ENCODE results near the gene MTMR4.

The MTMR4 gene

GRCh38 chr17:58539698-58540097, 25.3 kb upstream of the MTMR4 start:
- TF ChIP-seq CTCF (IDR thresholded peaks at IDR 0.05; ENCODE audit: low read depth, low read length, missing control alignments), result no peak
- no peak overlapping the region for H3K27ac ChIP-seq
- no peak for DNase-seq
- in situ Hi-C loops (cut with HindIII; ENCODE audit: low pct_ligation_motif_present, low sequenced_read_pairs), result no loop called here
- H3K4me3 ChIP-seq (ENCODE audit: low read depth, low read length), result no peak overlapping the region
- H3K27me3 ChIP-seq (replicated peaks), result peaks cover 7% of the 10 kb centered on the region
- H3K36me3 ChIP-seq (replicated peaks), result no peaks in the 10 kb centered on the region

- H3K4me3 ChIP-seq (ENCODE audit: low read depth, low read length), result no peak overlapping the region
- in situ Hi-C loops (cut with HindIII; ENCODE audit: low pct_ligation_motif_present, low sequenced_read_pairs), result no loop called here
- H3K27ac ChIP-seq, result no peak overlapping the region
- peaks cover 7% of the 10 kb centered on the region for H3K27me3 ChIP-seq (replicated peaks)
- DNase-seq, result no peak
- no peaks in the 10 kb centered on the region for H3K36me3 ChIP-seq (replicated peaks)
- TF ChIP-seq CTCF (IDR thresholded peaks at IDR 0.05; ENCODE audit: low read depth, low read length, missing control alignments), result no peak
These were observed 24.5 kb upstream of the MTMR4 start for GRCh38 chr17:58538811-58539409.

- DNase-seq, result no peak
- Histone ChIP-seq H3K36me3 (replicated peaks) (no peaks in the 10 kb centered on the region), H3K27me3 (replicated peaks) (peaks cover 7% of the 10 kb centered on the region), H3K27ac (no peak overlapping the region), H3K4me3 (ENCODE audit: low read depth, low read length) (no peak overlapping the region)
- in situ Hi-C loops (cut with HindIII; ENCODE audit: low pct_ligation_motif_present, low sequenced_read_pairs), result no loop called here
- no peak for TF ChIP-seq CTCF (IDR thresholded peaks at IDR 0.05; ENCODE audit: low read depth, low read length, missing control alignments)
These were observed 22.8 kb upstream of the MTMR4 start for GRCh38 chr17:58537266-58537665.

GRCh38 chr17:58536542-58536941, 22.1 kb upstream of the MTMR4 start:
- in situ Hi-C loops (cut with HindIII; ENCODE audit: low pct_ligation_motif_present, low sequenced_read_pairs), result no loop called here
- Histone ChIP-seq H3K27ac (no peak overlapping the region), H3K4me3 (ENCODE audit: low read depth, low read length) (no peak overlapping the region), H3K36me3 (replicated peaks) (no peaks in the 10 kb centered on the region), H3K27me3 (replicated peaks) (peaks cover 7% of the 10 kb centered on the region)
- no peak for TF ChIP-seq CTCF (IDR thresholded peaks at IDR 0.05; ENCODE audit: low read depth, low read length, missing control alignments)
- DNase-seq, result no peak

- no peak overlapping the region for H3K4me3 ChIP-seq (ENCODE audit: low read depth, low read length)
- in situ Hi-C loops (cut with HindIII; ENCODE audit: low pct_ligation_motif_present, low sequenced_read_pairs), result no loop called here
- no peaks in the 10 kb centered on the region for H3K36me3 ChIP-seq (replicated peaks)
- no peak overlapping the region for H3K27ac ChIP-seq
- DNase-seq, result no peak
- no peak for TF ChIP-seq CTCF (IDR thresholded peaks at IDR 0.05; ENCODE audit: low read depth, low read length, missing control alignments)
- H3K27me3 ChIP-seq (replicated peaks), result peaks cover 7% of the 10 kb centered on the region
These were observed 21.0 kb upstream of the MTMR4 start for GRCh38 chr17:58535431-58535830.

- H3K27me3 ChIP-seq (replicated peaks), result peaks cover 7% of the 10 kb centered on the region
- no peak overlapping the region for H3K27ac ChIP-seq
- TF ChIP-seq CTCF (IDR thresholded peaks at IDR 0.05; ENCODE audit: low read depth, low read length, missing control alignments), result no peak
- DNase-seq, result peak; percentile 53
- in situ Hi-C loops (cut with HindIII; ENCODE audit: low pct_ligation_motif_present, low sequenced_read_pairs), result no loop called here
- no peaks in the 10 kb centered on the region for H3K36me3 ChIP-seq (replicated peaks)
- H3K4me3 ChIP-seq (ENCODE audit: low read depth, low read length), result no peak overlapping the region
These were observed 20.5 kb upstream of the MTMR4 start for GRCh38 chr17:58534901-58535421.
